DOHH2 (cell line): ENCODE data around the gene UNC13A.

ENCODE experiments used
- H3F3A ChIP-seq: fragments of 200-600 bp; sonication (generic), shearing (Covaris generic); 2 replicates; pipeline ENCODE4 v1.6.0; 2016; ENCODE audit warnings: antibody characterized with exemption, mild to moderate bottlenecking; ENCODE audit not compliant: control insufficient read depth, insufficient read depth
- H3K27ac ChIP-seq: fragments of 200-600 bp; sonication (generic); 2 replicates; pipeline ENCODE4 v1.5.1; 2014; ENCODE audit warnings: low read depth, mild to moderate bottlenecking, low read length, moderate library complexity
- H3K27me3 ChIP-seq: fragments of 200-600 bp; sonication (generic); 2 replicates; pipeline ENCODE4 v1.6.1; 2014; ENCODE audit warnings: mild to moderate bottlenecking, low read length, mixed read lengths; ENCODE audit not compliant: control insufficient read depth
- H3K36me3 ChIP-seq: fragments of 200-600 bp; sonication (generic); 2 replicates; pipeline ENCODE4 v1.6.1; 2014; ENCODE audit warnings: mild to moderate bottlenecking, low read length, moderate library complexity, mixed read lengths; ENCODE audit not compliant: control insufficient read depth
- H3K4me1 ChIP-seq: fragments of 200-600 bp; sonication (generic); 2 replicates; pipeline ENCODE4 v1.6.1; 2014; ENCODE audit warnings: mild to moderate bottlenecking, low read length, mixed read lengths; ENCODE audit not compliant: control insufficient read depth
- H3K4me2 ChIP-seq: fragments of 200-600 bp; sonication (generic); 2 replicates; pipeline ENCODE4 v1.6.0; 2014; ENCODE audit warnings: mild to moderate bottlenecking, low read length, moderate library complexity
- H3K4me3 ChIP-seq: fragments of 200-600 bp; sonication (generic); 2 replicates; pipeline ENCODE4 v1.5.1; 2014; ENCODE audit warnings: mild to moderate bottlenecking, low read length, mixed read lengths
- H3K79me2 ChIP-seq: fragments of 200-600 bp; sonication (generic); 2 replicates; pipeline ENCODE4 v1.6.1; 2014; ENCODE audit warnings: mild to moderate bottlenecking, low read length, mixed read lengths; ENCODE audit not compliant: control insufficient read depth
- H3K9me2 ChIP-seq: fragments of 200-600 bp; sonication (generic); replicated peaks from 2 replicates; pipeline ENCODE4 v1.6.1; 2014; ENCODE audit warnings: mild to moderate bottlenecking, low read length, mixed read lengths; ENCODE audit not compliant: control insufficient read depth
- H3K9me3 ChIP-seq: fragments of 200-600 bp; sonication (generic); 2 replicates; pipeline ENCODE4 v1.6.1; 2014; ENCODE audit warnings: antibody characterized with exemption, low read length, mixed read lengths; ENCODE audit not compliant: control insufficient read depth, insufficient read depth
- H4K20me1 ChIP-seq: fragments of 200-600 bp; sonication (generic); 2 replicates; pipeline ENCODE4 v1.6.0; 2014; ENCODE audit warnings: low read depth, mild to moderate bottlenecking, antibody characterized with exemption, low read length, moderate library complexity; ENCODE audit not compliant: control insufficient read depth, insufficient read depth
- EZH2phosphoT487 ChIP-seq: fragments of 200-600 bp; sonication (generic); IDR thresholded peaks from 2 replicates; pipeline ENCODE4 v1.6.1; 2017; ENCODE audit warnings: borderline replicate concordance, mild to moderate bottlenecking, antibody characterized with exemption, low read length, moderate library complexity, mixed read lengths
- TF ChIP-seq, protein P1 (sequence below): fragments of 200-600 bp; sonication (generic); IDR thresholded peaks from one replicate; pipeline ENCODE4 v1.5.1; 2014; ENCODE audit warnings: antibody characterized with exemption, mild to moderate bottlenecking, low read depth, low read length; ENCODE audit not compliant: poor library complexity, severe bottlenecking

The UNC13A gene

DNA sequence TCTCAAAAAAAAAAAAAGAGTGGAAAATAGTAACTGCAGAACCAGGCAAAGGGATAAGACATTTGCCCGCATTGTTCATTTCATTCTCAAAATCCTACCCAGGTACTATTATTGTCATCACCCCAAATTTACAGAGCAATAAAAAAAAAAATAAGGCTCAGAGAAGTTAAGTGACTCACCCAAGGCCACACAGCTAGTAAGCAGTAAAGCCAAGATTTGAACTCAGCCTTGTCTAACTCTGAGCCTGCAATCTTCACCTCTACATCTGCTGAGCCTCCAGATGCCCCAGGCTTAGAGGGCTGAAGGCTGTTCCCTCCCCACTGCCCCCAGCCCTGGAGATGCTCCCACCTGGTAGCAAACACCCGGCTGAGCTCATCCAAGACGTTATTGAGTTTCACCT is 61.0 kb downstream of the UNC13A start:
- TF ChIP-seq, protein P1, sequence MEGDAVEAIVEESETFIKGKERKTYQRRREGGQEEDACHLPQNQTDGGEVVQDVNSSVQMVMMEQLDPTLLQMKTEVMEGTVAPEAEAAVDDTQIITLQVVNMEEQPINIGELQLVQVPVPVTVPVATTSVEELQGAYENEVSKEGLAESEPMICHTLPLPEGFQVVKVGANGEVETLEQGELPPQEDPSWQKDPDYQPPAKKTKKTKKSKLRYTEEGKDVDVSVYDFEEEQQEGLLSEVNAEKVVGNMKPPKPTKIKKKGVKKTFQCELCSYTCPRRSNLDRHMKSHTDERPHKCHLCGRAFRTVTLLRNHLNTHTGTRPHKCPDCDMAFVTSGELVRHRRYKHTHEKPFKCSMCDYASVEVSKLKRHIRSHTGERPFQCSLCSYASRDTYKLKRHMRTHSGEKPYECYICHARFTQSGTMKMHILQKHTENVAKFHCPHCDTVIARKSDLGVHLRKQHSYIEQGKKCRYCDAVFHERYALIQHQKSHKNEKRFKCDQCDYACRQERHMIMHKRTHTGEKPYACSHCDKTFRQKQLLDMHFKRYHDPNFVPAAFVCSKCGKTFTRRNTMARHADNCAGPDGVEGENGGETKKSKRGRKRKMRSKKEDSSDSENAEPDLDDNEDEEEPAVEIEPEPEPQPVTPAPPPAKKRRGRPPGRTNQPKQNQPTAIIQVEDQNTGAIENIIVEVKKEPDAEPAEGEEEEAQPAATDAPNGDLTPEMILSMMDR, result no peak
- TF ChIP-seq EZH2phosphoT487, result no peak

DNA sequence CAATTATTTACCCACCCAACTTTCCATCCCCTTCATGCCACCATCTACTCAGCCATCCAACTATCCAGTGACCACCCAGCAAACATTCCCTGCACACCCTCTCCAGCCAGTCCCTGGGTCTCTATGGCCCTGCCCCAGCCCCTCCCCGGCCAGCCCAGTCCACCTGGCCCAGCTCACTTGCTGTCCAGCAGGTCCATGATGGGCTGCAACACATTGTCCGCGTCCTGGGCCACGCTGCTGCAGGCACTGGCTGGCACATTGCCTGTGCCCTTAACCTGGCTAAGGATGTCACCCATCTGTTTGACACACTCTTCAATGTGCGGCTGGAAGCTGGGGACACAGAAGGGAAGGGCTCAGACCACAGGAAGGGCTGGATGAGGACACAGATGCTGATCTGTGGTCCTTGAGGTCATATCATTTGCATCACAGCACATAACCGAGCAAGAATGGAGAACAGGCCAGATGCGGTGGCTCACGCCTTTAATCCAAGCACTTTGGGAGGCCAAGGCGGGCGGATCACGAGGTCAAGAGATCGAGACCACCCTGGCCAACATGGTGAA is 61.6 kb downstream of the UNC13A start:
- peaks cover 7% of the 10 kb centered on the region; the same call in 1 of the 2 replicates for H3K4me1 ChIP-seq
- H3K36me3 ChIP-seq, result no peaks in the 10 kb centered on the region
- peaks cover 5% of the 10 kb centered on the region; the same call in 1 of the 2 replicates for H3K9me3 ChIP-seq
- TF ChIP-seq EZH2phosphoT487, result no peak
- TF ChIP-seq, protein P1, result no peak
- H3K4me2 ChIP-seq, result no peak overlapping the region
- no peak overlapping the region for H3K4me3 ChIP-seq
- no peaks in the 10 kb centered on the region for H3F3A ChIP-seq
- 0 out of 2 replicates have a peak, but pooled peaks cover 2% of the 10 kb centered on the region for H3K27me3 ChIP-seq
- H3K79me2 ChIP-seq, result no peaks in the 10 kb centered on the region
- no peak overlapping the region for H3K27ac ChIP-seq
- H3K9me2 ChIP-seq, result no peaks in the 10 kb centered on the region; the same call in 1 of the 2 replicates
- no peaks in the 10 kb centered on the region for H4K20me1 ChIP-seq

More for the DNA sequence above, 61.0 kb downstream of the UNC13A start:
- H3K27ac ChIP-seq, result no peak overlapping the region
- H3K36me3 ChIP-seq, result no peaks in the 10 kb centered on the region
- no peak overlapping the region for H3K4me2 ChIP-seq
- H3F3A ChIP-seq, result no peaks in the 10 kb centered on the region
- no peaks in the 10 kb centered on the region for H4K20me1 ChIP-seq
- no peaks in the 10 kb centered on the region for H3K9me3 ChIP-seq
- H3K9me2 ChIP-seq, result no peaks in the 10 kb centered on the region; the same call in 1 of the 2 replicates
- H3K79me2 ChIP-seq, result no peaks in the 10 kb centered on the region
- 0 out of 2 replicates have a peak, but pooled peaks cover 3% of the 10 kb centered on the region for H3K4me1 ChIP-seq
- 0 out of 2 replicates have a peak, but pooled peaks cover 2% of the 10 kb centered on the region for H3K27me3 ChIP-seq
- no peak overlapping the region for H3K4me3 ChIP-seq

DNA sequence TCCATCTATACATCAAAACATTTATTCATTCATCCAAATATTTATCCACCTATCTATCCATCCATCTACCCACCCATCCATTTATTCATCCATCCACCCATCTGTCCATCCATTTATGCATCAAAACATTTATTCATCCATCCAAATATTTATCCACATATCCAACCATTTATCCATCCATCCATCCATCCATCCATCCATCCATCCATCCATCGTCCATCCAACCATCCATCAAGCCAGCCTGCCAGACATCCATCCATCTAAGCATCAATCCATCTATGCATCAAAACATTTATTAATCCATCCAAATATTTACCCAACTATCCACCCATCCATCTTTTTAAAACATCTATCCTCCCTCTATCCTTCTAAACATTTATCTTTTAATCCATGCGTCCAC is 62.2 kb downstream of the UNC13A start:
- peaks cover 9% of the 10 kb centered on the region; the same call in 1 of the 2 replicates for H3K4me1 ChIP-seq
- H3K9me2 ChIP-seq, result no peaks in the 10 kb centered on the region; the same call in 1 of the 2 replicates
- no peak overlapping the region for H3K4me2 ChIP-seq
- no peaks in the 10 kb centered on the region for H4K20me1 ChIP-seq
- no peaks in the 10 kb centered on the region for H3K36me3 ChIP-seq
- H3K27ac ChIP-seq, result no peak overlapping the region
- H3K27me3 ChIP-seq, result 0 out of 2 replicates have a peak, but pooled peaks cover 2% of the 10 kb centered on the region
- H3K9me3 ChIP-seq, result peaks cover 5% of the 10 kb centered on the region; the same call in 1 of the 2 replicates
- no peaks in the 10 kb centered on the region for H3K79me2 ChIP-seq
- H3F3A ChIP-seq, result no peaks in the 10 kb centered on the region
- TF ChIP-seq, protein P1, result no peak
- TF ChIP-seq EZH2phosphoT487, result no peak
- H3K4me3 ChIP-seq, result no peak overlapping the region
